AG04449 (cell line): Measurements from ENCODE around the gene SATB1.

ENCODE experiments used
- CTCF ChIA-PET: fragments of 350-600 bp; formaldehyde crosslinking; extraction: SDS; loops from one replicate; lab custom pipeline; 2021; ENCODE audit warnings: antibody characterized with exemption; lab: Yijun Ruan, JAX
- POLR2A ChIA-PET: fragments of 400-600, 350-600 bp; formaldehyde crosslinking; extraction: SDS; loops from one replicate; lab custom pipeline; 2020; ENCODE audit warnings: antibody characterized with exemption, inconsistent platforms; lab: Yijun Ruan, JAX
- DNase-seq: peaks from one replicate; pipeline ENCODE4 v3.0.0-alpha.2; 2010; ENCODE audit warnings: low read depth, low spot score
- H3K4me3 ChIP-seq: 2 replicates; pipeline ENCODE4 v1.5.1; 2011; ENCODE audit warnings: low read depth, mild to moderate bottlenecking, control low read depth, low read length
- CTCF ChIP-seq: IDR thresholded peaks from one replicate; pipeline ENCODE4 v1.5.1; 2011; ENCODE audit warnings: mild to moderate bottlenecking, moderate library complexity, low read length, control low read depth, inconsistent platforms; ENCODE audit not compliant: insufficient read depth; ENCODE audit errors: missing control alignments

The SATB1 gene

GRCh38 chr3:18442756-18443664, 17.9 kb upstream of the SATB1 start:
- CTCF ChIA-PET, result no interaction called here
- no peak for TF ChIP-seq CTCF
- no peak overlapping the region; the same call in 1 of the 2 replicates for H3K4me3 ChIP-seq
- no peak for DNase-seq
- POLR2A ChIA-PET, result interaction anchor here (0.7 kb wide), 1 partner anchor 726 kb away, joined by 3 read pairs; no protein-coding TSS in a partner anchor

- DNase-seq, result no peak
- no peak overlapping the region for H3K4me3 ChIP-seq
- no peak for TF ChIP-seq CTCF
- ChIA-PET POLR2A (no interaction called here), CTCF (no interaction called here)
Observed at GRCh38 chr3:18441551-18441950, 16.4 kb upstream of the SATB1 start.

DNA sequence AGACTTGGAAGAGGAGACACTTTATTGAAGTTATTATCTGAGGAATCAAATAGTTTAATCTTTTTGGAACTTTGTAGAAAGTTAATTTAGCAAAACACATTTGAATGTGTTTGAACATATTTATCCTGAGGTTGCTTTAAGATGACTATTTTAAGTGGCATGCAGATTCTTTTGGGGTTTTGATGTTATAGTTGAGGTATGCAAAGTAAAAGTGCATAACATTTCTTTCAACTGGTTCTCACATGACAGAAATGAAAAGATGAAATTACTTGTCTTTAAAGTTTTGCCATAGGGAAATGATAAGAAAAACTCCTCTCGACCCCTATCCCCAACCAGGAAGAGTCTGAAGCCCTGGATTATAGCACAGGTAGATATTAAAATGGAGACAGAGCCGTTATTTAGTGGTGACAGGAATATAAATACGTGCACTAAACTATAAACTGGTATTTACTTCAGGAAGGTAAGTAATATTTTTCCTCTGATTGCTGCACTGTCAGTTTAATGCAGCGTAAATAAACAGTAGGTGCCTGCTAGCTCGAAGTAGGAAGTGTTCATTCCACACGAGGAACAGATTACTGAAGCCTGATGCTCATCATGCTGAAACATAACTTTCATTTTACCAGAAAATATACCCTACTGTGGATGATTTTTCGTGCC, 15.1 kb upstream of the SATB1 start:
- ChIA-PET CTCF (no interaction called here), POLR2A (no interaction called here)
- no peak for TF ChIP-seq CTCF
- no peak overlapping the region for H3K4me3 ChIP-seq
- no peak for DNase-seq

DNA sequence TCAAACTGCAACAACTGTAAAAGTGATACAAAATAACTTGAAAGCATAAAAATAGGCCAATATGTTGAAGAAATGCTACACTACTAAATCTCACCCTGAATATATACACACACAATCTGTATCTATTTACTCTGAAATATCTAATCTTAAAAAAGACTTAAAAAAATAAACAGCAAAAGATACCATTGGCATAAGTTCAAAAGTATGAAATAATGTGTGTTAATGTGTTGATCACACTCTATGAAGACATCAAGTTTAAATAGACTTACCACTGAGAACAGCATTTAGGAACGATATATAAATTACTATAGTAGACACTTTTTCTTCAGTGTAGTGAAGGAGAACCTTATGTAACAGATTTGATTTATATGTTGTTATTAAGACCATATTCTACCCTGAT, 14.1 kb upstream of the SATB1 start:
- CTCF ChIA-PET, result no interaction called here
- POLR2A ChIA-PET, result no interaction called here

GRCh38 chr3:18438586-18438985, 13.4 kb upstream of the SATB1 start:
- ChIA-PET CTCF (no interaction called here), POLR2A (no interaction called here)
- DNase-seq, result no peak
- no peak for TF ChIP-seq CTCF
- H3K4me3 ChIP-seq, result no peak overlapping the region

More for the DNA sequence above, 14.1 kb upstream of the SATB1 start:
- no peak for TF ChIP-seq CTCF
- no peak for DNase-seq
- H3K4me3 ChIP-seq, result no peak overlapping the region

GRCh38 chr3:18436213-18436612, 11.1 kb upstream of the SATB1 start:
- POLR2A ChIA-PET, result no interaction called here
- DNase-seq, result no peak
- no peak overlapping the region for H3K4me3 ChIP-seq
- TF ChIP-seq CTCF, result no peak
- CTCF ChIA-PET, result interaction anchor here (0.8 to 1.5 kb wide), 2 partner anchors 9 to 10 kb away, joined by 3 read pairs; no protein-coding TSS in a partner anchor
